Fibroblast of lung (primary cell): ENCODE results near the gene LRRC15.

Source experiments
- CTCF ChIP-seq, 2 donors: IDR thresholded peaks in 1 of 2; conservative IDR thresholded peaks in 1 of 2; 1 replicate in 1 of 2; 2 replicates in 1 of 2; pipeline ENCODE4 v1.5.1; 2011 to 2012; ENCODE audit warnings: low read length in 2 of 2, control low read depth in 1 of 2, inconsistent platforms in 1 of 2, low read depth in 1 of 2, mild to moderate bottlenecking in 1 of 2
- EZH2 ChIP-seq: IDR thresholded peaks from 2 replicates; pipeline ENCODE4 v1.5.1; 2012; ENCODE audit warnings: low read length, control low read depth, mild to moderate bottlenecking; ENCODE audit errors: missing control alignments

- TF ChIP-seq CTCF (conservative IDR thresholded peaks at IDR 0.05 in 1 of 2, IDR thresholded peaks at IDR 0.05 in 1 of 2; ENCODE audit: low read depth in 1 of 2, low read length in 2 of 2) (no peak), EZH2 (no peak)
These were observed 19.7 kb upstream of the LRRC15 start for GRCh38 chr3:194389269-194389668.
